ENCODE measurements around the gene SEZ6.
A peak's percentile ranks its signal among the peaks of the same experiment; 100 is the strongest.

Gene SEZ6

GRCh38 chr17:28920201-28920600 is 85.6 kb downstream of the SEZ6 start:
- TF ChIP-seq JUND (IDR thresholded peaks at IDR 0.05; ENCODE audit: low read depth), result no peak
- in situ Hi-C loops (cut with HindIII; ENCODE audit: low pct_unique_long_range_greater_than_20kb, low sequenced_read_pairs), result no loop called here
- no peak for DNase-seq (ENCODE audit: low read depth in 1 of 2, low spot score in 1 of 2)

GRCh38 chr17:28918295-28918694 is 87.5 kb downstream of the SEZ6 start:
- no peak for DNase-seq (ENCODE audit: low read depth in 1 of 2, low spot score in 1 of 2)
- in situ Hi-C loops (cut with HindIII; ENCODE audit: low pct_unique_long_range_greater_than_20kb, low sequenced_read_pairs), result no loop called here
- no peak for TF ChIP-seq JUND (IDR thresholded peaks at IDR 0.05; ENCODE audit: low read depth)

GRCh38 chr17:28917465-28917864 is 88.4 kb downstream of the SEZ6 start:
- in situ Hi-C loops (cut with HindIII; ENCODE audit: low pct_unique_long_range_greater_than_20kb, low sequenced_read_pairs), result no loop called here
- no peak for TF ChIP-seq JUND (IDR thresholded peaks at IDR 0.05; ENCODE audit: low read depth)
- DNase-seq (ENCODE audit: low read depth in 1 of 2, low spot score in 1 of 2), result no peak

DNA sequence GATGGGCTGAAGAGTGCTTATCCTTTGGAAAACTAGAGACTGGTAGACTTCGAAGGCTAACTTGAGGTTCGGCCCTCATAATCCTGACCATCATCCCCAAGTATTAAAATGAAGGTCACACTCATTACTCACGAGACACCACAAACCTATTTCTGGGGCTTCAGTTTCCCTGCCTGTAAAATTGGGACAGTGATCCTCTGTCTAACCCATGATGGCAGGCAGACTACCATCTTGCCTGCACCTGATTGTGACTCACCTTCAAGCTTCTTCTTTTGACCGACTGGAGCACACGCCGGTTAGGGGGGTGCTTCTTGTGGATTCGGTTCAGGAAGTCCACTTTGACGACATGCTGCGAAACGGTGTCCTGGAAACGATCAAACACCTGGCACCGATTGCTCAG is 88.8 kb downstream of the SEZ6 start:
- in situ Hi-C loops (cut with HindIII; ENCODE audit: low pct_unique_long_range_greater_than_20kb, low sequenced_read_pairs), result no loop called here

DNA sequence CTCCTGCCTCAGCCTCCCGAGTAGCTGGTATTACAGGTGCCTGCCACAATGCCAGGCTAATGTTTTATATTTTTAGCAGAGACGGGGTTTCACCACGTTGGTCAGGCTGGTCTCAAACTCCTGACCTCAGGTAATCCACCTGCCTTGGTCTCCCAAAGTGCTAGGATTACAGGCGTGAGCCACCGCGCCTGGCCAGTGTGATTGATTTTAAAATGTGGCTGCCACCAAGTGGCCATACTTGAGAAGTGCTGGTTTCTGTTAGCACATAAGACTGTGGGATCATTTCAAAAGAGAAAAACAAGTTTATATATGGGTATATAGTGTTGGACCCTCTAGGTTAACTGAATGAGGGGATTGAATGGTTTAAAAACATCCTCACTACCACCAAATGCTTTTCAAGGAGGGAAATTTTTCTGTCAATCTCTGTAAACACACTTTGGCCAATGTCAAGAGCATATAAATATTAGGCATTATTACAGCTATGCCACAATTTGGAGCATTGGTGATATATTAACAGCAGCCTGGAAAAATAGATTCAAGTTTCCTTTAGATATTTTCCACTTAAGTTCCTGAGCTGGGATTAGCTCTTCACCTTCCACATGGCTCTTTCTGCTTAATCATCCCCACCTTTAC is 89.4 kb downstream of the SEZ6 start:
- in situ Hi-C loops (cut with HindIII; ENCODE audit: low pct_unique_long_range_greater_than_20kb, low sequenced_read_pairs), result no loop called here

More for the DNA sequence above, 88.8 kb downstream of the SEZ6 start:
- no peak for DNase-seq (ENCODE audit: low read depth in 1 of 2, low spot score in 1 of 2)
- no peak for TF ChIP-seq JUND (IDR thresholded peaks at IDR 0.05; ENCODE audit: low read depth)

GRCh38 chr17:28912938-28913333 is 92.9 kb downstream of the SEZ6 start:
- no peak for TF ChIP-seq JUND (IDR thresholded peaks at IDR 0.05; ENCODE audit: low read depth)
- DNase-seq (ENCODE audit: low read depth in 1 of 2, low spot score in 1 of 2), result no peak
- in situ Hi-C loops (cut with HindIII; ENCODE audit: low pct_unique_long_range_greater_than_20kb, low sequenced_read_pairs), result no loop called here

More for the DNA sequence above, 89.4 kb downstream of the SEZ6 start:
- TF ChIP-seq JUND (IDR thresholded peaks at IDR 0.05; ENCODE audit: low read depth), result no peak
- peak; percentile 35 to 72 for DNase-seq (ENCODE audit: low read depth in 1 of 2, low spot score in 1 of 2)

DNA sequence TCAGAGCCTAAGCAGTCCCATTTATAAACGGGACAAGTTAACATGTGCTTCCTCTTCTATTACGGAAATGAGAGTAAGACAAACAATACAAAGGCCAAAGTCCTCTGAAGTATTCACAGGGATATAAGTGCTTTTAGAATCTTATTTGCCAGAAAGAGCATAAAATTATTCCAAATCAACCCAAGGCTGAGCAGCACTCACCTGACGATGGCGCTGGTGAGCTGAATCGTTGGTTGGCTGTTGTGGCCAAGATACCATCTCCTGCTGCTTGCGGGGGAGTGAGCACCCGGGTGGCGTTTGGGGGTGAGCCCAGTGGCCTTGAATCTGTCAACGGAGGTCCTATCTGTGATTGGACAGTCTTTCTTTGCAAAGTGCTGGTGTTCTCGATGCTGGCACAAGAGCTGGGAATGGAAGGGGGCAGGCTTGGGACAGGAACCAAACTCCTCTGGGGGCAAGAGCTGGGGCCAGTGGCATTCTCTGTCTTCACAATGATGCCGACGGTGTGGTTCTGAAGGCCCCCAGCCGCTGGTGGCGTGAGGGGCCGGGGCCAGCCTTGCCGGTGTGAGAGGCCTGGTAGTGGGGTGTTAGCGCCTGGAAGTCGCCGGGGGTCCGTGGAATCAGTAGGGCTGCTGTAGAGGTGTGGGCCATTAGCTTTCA is 93.4 kb downstream of the SEZ6 start:
- in situ Hi-C loops (cut with HindIII; ENCODE audit: low pct_unique_long_range_greater_than_20kb, low sequenced_read_pairs), result no loop called here
- no peak for DNase-seq (ENCODE audit: low read depth in 1 of 2, low spot score in 1 of 2)
- TF ChIP-seq JUND (IDR thresholded peaks at IDR 0.05; ENCODE audit: low read depth), result no peak

DNA sequence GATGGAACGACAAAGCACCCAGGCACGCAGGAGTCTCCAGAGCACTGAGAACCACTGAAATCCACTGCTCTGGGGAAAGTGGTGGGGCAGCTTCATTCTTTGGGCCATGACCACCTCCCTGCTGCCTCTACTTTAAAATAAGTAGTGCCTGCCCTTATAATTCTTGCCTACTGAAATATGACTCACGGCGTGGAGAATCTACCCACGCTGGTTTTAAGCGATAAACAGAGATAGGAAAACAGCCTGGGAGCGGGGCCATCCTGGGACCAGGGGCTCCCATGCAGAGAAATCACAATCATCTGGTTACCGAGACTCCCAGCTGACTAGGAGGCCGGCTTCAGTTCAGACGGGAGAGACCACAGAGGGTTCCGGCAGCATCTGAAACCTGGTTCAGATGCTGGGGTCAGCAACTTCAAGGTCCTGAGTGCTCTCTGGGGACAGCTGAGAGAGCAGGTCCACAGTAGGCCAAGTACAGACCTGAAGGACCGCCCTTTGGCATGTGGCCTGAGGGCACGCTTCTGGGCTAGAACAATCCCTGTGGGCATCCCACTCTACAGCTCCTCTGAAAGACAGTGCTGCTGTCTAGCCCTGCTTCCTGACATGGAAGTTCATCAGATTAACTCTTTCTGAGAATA is 94.3 kb downstream of the SEZ6 start:
- in situ Hi-C loops (cut with HindIII; ENCODE audit: low pct_unique_long_range_greater_than_20kb, low sequenced_read_pairs), result no loop called here
- DNase-seq (ENCODE audit: low read depth in 1 of 2, low spot score in 1 of 2), result no peak
- no peak for TF ChIP-seq JUND (IDR thresholded peaks at IDR 0.05; ENCODE audit: low read depth)

DNA sequence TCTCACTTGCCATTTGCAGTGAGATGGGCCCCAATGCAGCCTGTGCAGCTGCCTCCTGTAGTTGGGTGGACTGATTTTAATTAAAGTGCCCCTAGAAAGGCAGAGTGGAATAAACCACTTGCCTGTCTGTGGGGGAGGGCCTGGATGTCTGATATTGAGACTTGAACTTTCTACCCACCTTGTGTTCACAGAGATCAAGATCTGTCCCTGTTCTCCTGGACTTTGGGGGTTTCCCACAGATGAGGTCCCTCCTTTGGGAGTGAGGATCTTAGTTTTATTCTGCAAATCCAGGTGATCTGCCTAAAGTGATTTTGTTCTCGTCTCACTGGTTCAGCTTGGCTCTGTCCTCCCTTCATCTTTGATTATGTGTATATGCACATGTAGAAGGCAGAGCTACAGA is 95.3 kb downstream of the SEZ6 start:
- no peak for TF ChIP-seq JUND (IDR thresholded peaks at IDR 0.05; ENCODE audit: low read depth)
- in situ Hi-C loops (cut with HindIII; ENCODE audit: low pct_unique_long_range_greater_than_20kb, low sequenced_read_pairs), result no loop called here
- no peak for DNase-seq (ENCODE audit: low read depth in 1 of 2, low spot score in 1 of 2)

- in situ Hi-C loops (cut with HindIII; ENCODE audit: low pct_unique_long_range_greater_than_20kb, low sequenced_read_pairs), result no loop called here
- no peak for DNase-seq (ENCODE audit: low read depth in 1 of 2, low spot score in 1 of 2)
Measured at GRCh38 chr17:28908640-28909167, 97.1 kb downstream of the SEZ6 start.

DNA sequence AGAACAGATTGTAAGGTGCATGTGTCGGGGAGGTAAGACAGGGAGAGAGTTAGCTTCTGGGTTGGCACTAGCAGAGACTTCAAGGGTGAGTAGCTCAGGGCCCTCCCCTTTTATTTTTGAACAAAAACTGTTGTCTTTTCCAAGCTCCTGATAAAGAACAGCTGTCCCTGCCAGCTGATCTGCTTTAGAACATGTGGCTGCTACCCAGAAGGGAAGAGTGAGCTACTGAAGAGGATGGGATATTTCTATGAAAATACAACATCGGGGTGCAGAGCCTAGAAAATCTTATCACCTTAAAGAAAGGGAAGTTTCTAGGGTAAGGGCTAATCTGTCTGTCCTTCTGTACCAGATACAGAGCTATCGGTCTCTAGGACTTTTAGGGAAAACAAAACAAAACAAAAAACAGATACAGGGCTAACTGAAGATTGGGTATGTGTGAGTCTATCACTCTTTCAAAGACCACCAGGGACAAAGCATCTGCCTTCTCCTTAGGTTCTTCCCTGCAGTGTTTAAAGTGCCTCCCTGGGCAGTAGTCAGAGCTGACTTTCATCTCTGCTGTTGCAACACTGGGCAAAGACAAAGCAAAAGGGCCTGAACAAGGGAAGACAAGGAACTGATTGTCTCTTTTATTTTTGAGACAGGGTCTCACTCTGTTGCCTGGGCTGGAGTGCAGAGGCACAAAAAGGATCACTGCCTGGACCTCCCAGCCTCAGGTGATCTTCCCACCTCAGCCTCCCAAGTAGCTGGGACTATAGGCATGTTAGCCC is 97.9 kb downstream of the SEZ6 start:
- no peak for DNase-seq (ENCODE audit: low read depth in 1 of 2, low spot score in 1 of 2)
- in situ Hi-C loops (cut with HindIII; ENCODE audit: low pct_unique_long_range_greater_than_20kb, low sequenced_read_pairs), result no loop called here
- no peak for TF ChIP-seq JUND (IDR thresholded peaks at IDR 0.05; ENCODE audit: low read depth)

More at GRCh38 chr17:28908640-28909167, 97.1 kb downstream of the SEZ6 start:
- no peak for TF ChIP-seq JUND (IDR thresholded peaks at IDR 0.05; ENCODE audit: low read depth)

DNA sequence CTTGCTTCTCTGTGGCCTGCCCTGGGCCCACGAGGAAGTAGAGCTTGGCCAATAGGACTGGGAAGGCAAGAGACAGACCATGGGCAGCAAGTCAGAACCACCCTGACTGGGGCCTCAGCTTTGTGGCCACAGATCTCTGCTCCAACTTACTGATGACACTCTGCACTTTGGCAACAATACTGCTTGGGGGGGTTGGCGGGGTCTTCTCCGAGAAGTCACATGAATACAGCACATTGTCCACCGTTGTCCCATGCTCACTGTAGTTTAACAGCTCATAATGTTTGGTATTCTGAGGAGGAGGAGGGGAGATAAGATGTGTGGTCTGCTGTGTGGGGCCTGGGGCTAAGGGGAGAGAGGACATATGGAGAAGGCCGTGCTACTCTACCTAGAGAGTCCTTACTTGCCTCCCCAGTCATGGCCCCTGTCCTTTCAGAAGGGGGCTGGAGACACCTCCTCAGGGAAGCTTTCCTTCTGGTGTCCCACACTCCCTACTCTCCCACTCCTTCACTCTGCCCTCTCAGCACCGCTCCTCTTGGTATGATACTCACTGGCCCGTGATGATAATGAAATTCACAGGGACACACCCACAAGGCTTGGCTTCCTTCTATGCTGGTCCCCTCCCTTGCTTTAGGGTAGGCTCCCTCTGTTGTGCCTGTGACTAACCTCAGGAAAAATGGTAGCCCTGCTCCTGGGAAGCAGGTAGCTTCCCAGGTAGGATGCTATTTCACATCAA is 99.0 kb downstream of the SEZ6 start:
- no peak for TF ChIP-seq JUND (IDR thresholded peaks at IDR 0.05; ENCODE audit: low read depth)
- no peak for DNase-seq (ENCODE audit: low read depth in 1 of 2, low spot score in 1 of 2)
- in situ Hi-C loops (cut with HindIII; ENCODE audit: low pct_unique_long_range_greater_than_20kb, low sequenced_read_pairs), result no loop called here
